Measurements from ENCODE around the gene WDR91. TPM values are rescaled to one million over a fixed set of nuclear protein-coding genes. Genes with fewer than 3 reads are reported as not detected.
A peak's percentile ranks its signal among the peaks of the same experiment; 100 is the strongest.

The WDR91 gene
- total RNA-seq (2021): 7.6 and 8.4 TPM in 2 replicates
- Bru-seq, nascent RNA: percentile 56 among the genes with signal in this experiment
- BruChase-seq, experiment 1, labeled RNA remaining after a 2-hour chase: percentile 53 among the genes with signal in this experiment
- percentile 61 among the genes with signal in this experiment for BruChase-seq, experiment 2, labeled RNA remaining after a 6-hour chase
- long read RNA-seq, full-length matches to known transcripts: 7 of 14 reads
- long read RNA-seq, partial matches to known transcripts: 0 of 14 reads
- long read RNA-seq, other reads (novel, unspliced or antisense): 7 of 14 reads

DNA sequence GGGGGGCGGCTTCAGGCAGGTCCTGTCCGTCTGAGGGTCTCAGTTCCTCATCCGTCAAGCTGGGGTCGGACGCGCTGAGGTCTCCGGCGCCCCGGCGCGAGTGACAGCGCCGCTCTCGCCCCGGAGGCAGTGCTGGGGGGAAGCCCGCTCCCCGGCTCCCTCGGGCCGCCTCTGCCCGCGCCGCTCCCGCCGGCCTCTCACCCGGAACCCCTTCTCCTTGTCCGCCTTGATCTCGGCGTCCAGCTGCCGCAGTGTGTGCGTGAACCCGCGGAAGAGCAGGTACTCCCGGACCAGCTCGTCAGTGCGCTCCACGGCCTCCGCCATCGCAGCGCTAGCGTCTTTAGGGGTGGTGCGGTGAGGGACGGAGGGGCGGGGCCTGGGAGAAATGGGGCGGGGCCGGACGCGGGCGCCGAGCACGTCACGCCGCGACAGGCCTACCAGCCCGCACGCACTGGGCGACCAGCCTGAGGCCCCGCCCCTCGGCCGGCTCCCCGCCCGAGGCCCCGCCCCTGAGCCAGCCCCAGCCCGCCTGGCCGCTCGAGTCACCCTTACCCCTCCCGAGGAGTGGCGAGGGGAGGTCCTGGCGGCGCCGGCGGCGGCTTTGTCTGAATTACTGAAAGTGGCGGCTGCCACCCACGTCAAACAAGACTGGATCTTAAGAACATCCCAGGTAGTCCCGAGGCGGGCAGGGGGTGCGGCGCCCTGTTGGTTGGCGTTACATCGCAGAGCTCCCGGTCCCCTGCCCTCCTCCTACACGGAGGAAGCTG is at the start of gene WDR91:
Gene WDR91, minus strand, starts transcription at position 348 of the 767 bp plus-strand sequence. Its CDS starts 24 bp downstream, at position 324.
- intact Hi-C loops (cut with micrococcal nuclease; ENCODE audit: unreplicated experiment): loop anchor here (1.0 kb wide), 1 partner anchor 41 kb away; the partner anchor contains the start of gene CYREN
- peak within 1 kb of the TSS; percentile 95 for H2AFZ ChIP-seq
- H3K4me2 ChIP-seq: peak within 1 kb of the TSS; percentile 91
- no peaks in the 10 kb centered on the region for H3K9me3 ChIP-seq (ENCODE audit: insufficient read depth, low read depth)
- H3K9me2 ChIP-seq (ENCODE audit: insufficient read depth): no peaks in the 10 kb centered on the region
- no peaks in the 10 kb centered on the region for H3K79me2 ChIP-seq (ENCODE audit: low read depth)
- no TSS peak for BruUV-seq (replicated peaks)
- peak; percentile 84 to 95 for DNase-seq
- CTCF ChIA-PET: interaction anchor here (0.5 kb wide), 1 partner anchor 71 kb away, joined by 3 read pairs; no protein-coding TSS in a partner anchor
- peak within 1 kb of the TSS; percentile 76 for H3K4me3 ChIP-seq
- no peaks in the 10 kb centered on the region for H3K36me3 ChIP-seq (ENCODE audit: low read depth)
- H3K27ac ChIP-seq: peak within 1 kb of the TSS; percentile 48
- H3F3A ChIP-seq (ENCODE audit: insufficient read depth, low read depth): no peaks in the 10 kb centered on the region
- TF ChIP-seq EZH2 (IDR thresholded peaks at IDR 0.05; ENCODE audit: low read depth) (no peak), CTCF (conservative IDR thresholded peaks at IDR 0.05) (no peak)
- POLR2A ChIA-PET (ENCODE audit: unreplicated experiment): no interaction called here
- no peaks in the 10 kb centered on the region for H3K27me3 ChIP-seq (ENCODE audit: insufficient read depth, low read depth)
- no peaks in the 10 kb centered on the region for H4K20me1 ChIP-seq (ENCODE audit: insufficient read depth)
- H3K4me1 ChIP-seq (replicated peaks; ENCODE audit: insufficient read depth): no peaks in the 10 kb centered on the region; the same call in 1 of the 2 replicates

GRCh38 chr7:135260470-135260869 is 49.1 kb upstream of the WDR91 start:
- intact Hi-C loops (cut with micrococcal nuclease; ENCODE audit: unreplicated experiment): no loop called here
- Histone ChIP-seq H3K9me3 (ENCODE audit: insufficient read depth, low read depth) (no peaks in the 10 kb centered on the region), H3K27me3 (ENCODE audit: insufficient read depth, low read depth) (no peaks in the 10 kb centered on the region), H3F3A (ENCODE audit: insufficient read depth, low read depth) (no peaks in the 10 kb centered on the region), H3K4me2 (no peak overlapping the region), H3K27ac (no peak overlapping the region), H3K4me3 (no peak overlapping the region), H4K20me1 (ENCODE audit: insufficient read depth) (no peaks in the 10 kb centered on the region), H3K9me2 (ENCODE audit: insufficient read depth) (no peaks in the 10 kb centered on the region), H3K4me1 (replicated peaks; ENCODE audit: insufficient read depth) (no peaks in the 10 kb centered on the region), H3K36me3 (ENCODE audit: low read depth) (no peaks in the 10 kb centered on the region), H2AFZ (no peak overlapping the region), H3K79me2 (ENCODE audit: low read depth) (no peaks in the 10 kb centered on the region)
- CTCF ChIA-PET: no interaction called here
- BruUV-seq (replicated peaks): no TSS peak
- TF ChIP-seq CTCF (conservative IDR thresholded peaks at IDR 0.05) (no peak), EZH2 (IDR thresholded peaks at IDR 0.05; ENCODE audit: low read depth) (no peak)
- no peak for DNase-seq
- POLR2A ChIA-PET (ENCODE audit: unreplicated experiment): no interaction called here

DNA sequence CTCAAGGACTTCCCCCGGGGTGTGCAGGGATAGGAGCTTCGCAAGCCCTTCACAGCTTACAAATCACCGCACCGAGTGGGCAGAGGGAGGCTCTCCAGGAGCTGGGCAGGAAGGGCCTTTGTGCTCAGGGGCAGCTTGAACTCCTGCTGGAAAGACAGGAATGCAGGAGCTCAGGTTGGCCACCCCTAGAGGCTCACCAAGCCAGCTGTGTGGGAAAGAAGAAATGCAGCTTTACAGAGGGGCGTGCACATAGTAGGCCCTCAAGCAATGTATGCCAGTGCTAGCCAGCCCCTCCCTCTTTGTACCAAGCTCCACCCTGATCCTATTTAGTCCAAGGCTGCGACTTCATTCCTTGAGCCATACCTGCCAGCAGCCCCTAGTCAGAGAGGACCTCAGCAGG is 48.4 kb upstream of the WDR91 start:
- Histone ChIP-seq H3K27me3 (ENCODE audit: insufficient read depth, low read depth) (no peaks in the 10 kb centered on the region), H2AFZ (no peak overlapping the region), H3K4me3 (no peak overlapping the region), H3K4me2 (no peak overlapping the region), H3F3A (ENCODE audit: insufficient read depth, low read depth) (peaks cover 3% of the 10 kb centered on the region; the same call in 1 of the 2 replicates), H3K36me3 (ENCODE audit: low read depth) (no peaks in the 10 kb centered on the region), H3K9me3 (ENCODE audit: insufficient read depth, low read depth) (no peaks in the 10 kb centered on the region), H3K79me2 (ENCODE audit: low read depth) (no peaks in the 10 kb centered on the region), H3K4me1 (replicated peaks; ENCODE audit: insufficient read depth) (peaks cover 5% of the 10 kb centered on the region), H4K20me1 (ENCODE audit: insufficient read depth) (no peaks in the 10 kb centered on the region), H3K27ac (no peak overlapping the region), H3K9me2 (ENCODE audit: insufficient read depth) (no peaks in the 10 kb centered on the region)
- no TSS peak for BruUV-seq (replicated peaks)
- DNase-seq: no peak
- TF ChIP-seq CTCF (conservative IDR thresholded peaks at IDR 0.05) (no peak), EZH2 (IDR thresholded peaks at IDR 0.05; ENCODE audit: low read depth) (no peak)
- CTCF ChIA-PET: no interaction called here
- intact Hi-C loops (cut with micrococcal nuclease; ENCODE audit: unreplicated experiment): no loop called here
- POLR2A ChIA-PET (ENCODE audit: unreplicated experiment): no interaction called here
